ENCODE data around the gene C7orf33. TPM values are rescaled to one million over a fixed set of nuclear protein-coding genes. Genes with fewer than 3 reads are reported as not detected.

C7orf33 gene
- total and polyA plus RNA-seq, 7 experiments from 2014 or later: not detected

GRCh38 chr7:148598351-148598750, 7.8 kb downstream of the C7orf33 start:
- intact Hi-C loops (cut with micrococcal nuclease): no loop called here
- DNase-seq (no peak), ATAC-seq (no peak)
- no peak overlapping the region for H3K4me3 ChIP-seq (ENCODE audit: low read length)
- H3K4me1 ChIP-seq (ENCODE audit: control insufficient read depth in 2 of 2, insufficient read depth in 2 of 2, low read length in 2 of 2): no peaks in the 10 kb centered on the region
- peaks cover 0 to 11% (median 5%) of the 10 kb centered on the region in 11 donors for H3K9me3 Mint-ChIP-seq
- ChIA-PET POLR2A (no interaction called here), CTCF (no interaction called here)
- H3K4me1 Mint-ChIP-seq: peaks cover 0 to 2% (median 0%) of the 10 kb centered on the region in 7 donors
- H3K9me3 ChIP-seq (ENCODE audit: control insufficient read depth in 2 of 3, low read length in 3 of 3): no peaks in the 10 kb centered on the region
- no peak overlapping the region for H3K27ac Mint-ChIP-seq
- no peaks in the 10 kb centered on the region for H3K27me3 ChIP-seq (ENCODE audit: control insufficient read depth in 2 of 2, insufficient read depth in 2 of 2, low read length in 2 of 2)
- no peak overlapping the region for H3K4me3 Mint-ChIP-seq
- peaks cover 0 to 6% (median 2%) of the 10 kb centered on the region in 5 donors for H3K36me3 Mint-ChIP-seq
- peaks cover 0 to 21% (median 6%) of the 10 kb centered on the region in 5 donors for H3K27me3 Mint-ChIP-seq
- no peak overlapping the region for H3K27ac ChIP-seq (ENCODE audit: low read depth, low read length)
- H3K36me3 ChIP-seq (ENCODE audit: control insufficient read depth in 2 of 3, insufficient read depth in 3 of 3, low read length in 3 of 3): no peaks in the 10 kb centered on the region

- peaks cover 3 to 16% (median 4%) of the 10 kb centered on the region in 5 donors for H3K36me3 Mint-ChIP-seq
- no peak overlapping the region for H3K4me3 ChIP-seq (ENCODE audit: low read length)
- DNase-seq (no peak), ATAC-seq (no peak)
- peaks cover 0 to 32% (median 16%) of the 10 kb centered on the region in 7 donors for H3K4me1 Mint-ChIP-seq
- POLR2A ChIA-PET: no interaction called here
- H3K9me3 ChIP-seq (ENCODE audit: control insufficient read depth in 2 of 3, low read length in 3 of 3): peaks cover 0 to 12% (median 0%) of the 10 kb centered on the region in 3 experiments
- CTCF ChIA-PET: interaction anchor here (1.0 kb wide), 1 partner anchor 28 kb away, joined by 3 read pairs; no protein-coding TSS in a partner anchor
- H3K27ac Mint-ChIP-seq: no peak overlapping the region
- no peaks in the 10 kb centered on the region for H3K27me3 ChIP-seq (ENCODE audit: control insufficient read depth in 2 of 2, insufficient read depth in 2 of 2, low read length in 2 of 2)
- intact Hi-C loops (cut with micrococcal nuclease): no loop called here
- peaks cover 0 to 33% (median 6%) of the 10 kb centered on the region in 5 donors for H3K27me3 Mint-ChIP-seq
- H3K9me3 Mint-ChIP-seq: peaks cover 0 to 34% (median 20%) of the 10 kb centered on the region in 11 donors
- H3K4me3 Mint-ChIP-seq: no peak overlapping the region
- peaks cover 0 to 7% of the 10 kb centered on the region in 2 donors for H3K4me1 ChIP-seq (ENCODE audit: control insufficient read depth in 2 of 2, insufficient read depth in 2 of 2, low read length in 2 of 2)
- no peaks in the 10 kb centered on the region for H3K36me3 ChIP-seq (ENCODE audit: control insufficient read depth in 2 of 3, insufficient read depth in 3 of 3, low read length in 3 of 3)
- H3K27ac ChIP-seq (ENCODE audit: low read depth, low read length): no peak overlapping the region
Measured at GRCh38 chr7:148605350-148605749, 14.8 kb downstream of the C7orf33 start.

GRCh38 chr7:148607151-148607661, 16.6 kb downstream of the C7orf33 start:
- Mint-ChIP-seq H3K4me3 (peak overlapping the region in 5 of 10 donors; percentile 1 to 44 (median 9)), H3K9me3 (peaks cover 0 to 34% (median 20%) of the 10 kb centered on the region in 11 donors), H3K36me3 (peaks cover 3 to 16% (median 4%) of the 10 kb centered on the region in 5 donors), H3K27me3 (peaks cover 0 to 40% (median 6%) of the 10 kb centered on the region in 5 donors), H3K27ac (peak overlapping the region in 3 of 9 donors; percentile 22 to 76 (median 34)), H3K4me1 (peaks cover 0 to 32% (median 16%) of the 10 kb centered on the region in 7 donors)
- H3K27me3 ChIP-seq (ENCODE audit: control insufficient read depth in 2 of 2, insufficient read depth in 2 of 2, low read length in 2 of 2): no peaks in the 10 kb centered on the region
- no peak overlapping the region for H3K4me3 ChIP-seq (ENCODE audit: low read length)
- peaks cover 0 to 7% of the 10 kb centered on the region in 2 donors for H3K4me1 ChIP-seq (ENCODE audit: control insufficient read depth in 2 of 2, insufficient read depth in 2 of 2, low read length in 2 of 2)
- DNase-seq: peak in 2 of 9 donors; percentile 4 to 19
- ATAC-seq: no peak
- intact Hi-C loops (cut with micrococcal nuclease): no loop called here
- ChIA-PET POLR2A (no interaction called here), CTCF (no interaction called here)
- H3K9me3 ChIP-seq (ENCODE audit: control insufficient read depth in 2 of 3, low read length in 3 of 3): peaks cover 0 to 12% (median 0%) of the 10 kb centered on the region in 3 experiments
- no peak overlapping the region for H3K27ac ChIP-seq (ENCODE audit: low read depth, low read length)
- H3K36me3 ChIP-seq (ENCODE audit: control insufficient read depth in 2 of 3, insufficient read depth in 3 of 3, low read length in 3 of 3): no peaks in the 10 kb centered on the region

GRCh38 chr7:148609045-148609725, 18.6 kb downstream of the C7orf33 start:
- Histone ChIP-seq H3K36me3 (ENCODE audit: control insufficient read depth in 2 of 3, insufficient read depth in 3 of 3, low read length in 3 of 3) (no peaks in the 10 kb centered on the region), H3K9me3 (ENCODE audit: control insufficient read depth in 2 of 3, low read length in 3 of 3) (peaks cover 0 to 12% (median 0%) of the 10 kb centered on the region in 3 experiments), H3K4me1 (ENCODE audit: control insufficient read depth in 2 of 2, insufficient read depth in 2 of 2, low read length in 2 of 2) (peaks cover 0 to 7% of the 10 kb centered on the region in 2 donors), H3K27me3 (ENCODE audit: control insufficient read depth in 2 of 2, insufficient read depth in 2 of 2, low read length in 2 of 2) (no peaks in the 10 kb centered on the region), H3K4me3 (ENCODE audit: low read length) (no peak overlapping the region), H3K27ac (ENCODE audit: low read depth, low read length) (no peak overlapping the region)
- intact Hi-C loops (cut with micrococcal nuclease): no loop called here
- Mint-ChIP-seq H3K27me3 (peaks cover 0 to 46% (median 4%) of the 10 kb centered on the region in 5 donors), H3K36me3 (peaks cover 0 to 9% (median 4%) of the 10 kb centered on the region in 5 donors), H3K4me1 (peaks cover 0 to 32% (median 16%) of the 10 kb centered on the region in 7 donors), H3K27ac (peak overlapping the region in 1 of 9 donors; percentile 32), H3K4me3 (no peak overlapping the region), H3K9me3 (peaks cover 0 to 25% (median 14%) of the 10 kb centered on the region in 11 donors)
- CTCF ChIA-PET: interaction anchor here (0.7 kb wide), 1 partner anchor 149 kb away, joined by 4 read pairs; no protein-coding TSS in a partner anchor
- no peak for DNase-seq
- ATAC-seq: no peak
- POLR2A ChIA-PET: interaction anchor here (0.6 kb wide), 1 partner anchor 275 kb away, joined by 3 read pairs; no protein-coding TSS in a partner anchor

- POLR2A ChIA-PET: interaction anchor here (0.6 kb wide), 1 partner anchor 186 kb away, joined by 4 read pairs; no protein-coding TSS in a partner anchor
- Mint-ChIP-seq H3K36me3 (peaks cover 0 to 3% (median 0%) of the 10 kb centered on the region in 5 donors), H3K27ac (no peak overlapping the region), H3K27me3 (peaks cover 0 to 40% (median 9%) of the 10 kb centered on the region in 5 donors), H3K9me3 (peaks cover 0 to 5% (median 0%) of the 10 kb centered on the region in 11 donors), H3K4me1 (peaks cover 0 to 19% (median 12%) of the 10 kb centered on the region in 7 donors), H3K4me3 (no peak overlapping the region)
- Histone ChIP-seq H3K4me3 (ENCODE audit: low read length) (no peak overlapping the region), H3K9me3 (ENCODE audit: control insufficient read depth in 2 of 3, low read length in 3 of 3) (no peaks in the 10 kb centered on the region), H3K36me3 (ENCODE audit: control insufficient read depth in 2 of 3, insufficient read depth in 3 of 3, low read length in 3 of 3) (no peaks in the 10 kb centered on the region), H3K27ac (ENCODE audit: low read depth, low read length) (no peak overlapping the region), H3K27me3 (ENCODE audit: control insufficient read depth in 2 of 2, insufficient read depth in 2 of 2, low read length in 2 of 2) (peaks cover 0 to 4% of the 10 kb centered on the region in 2 donors), H3K4me1 (ENCODE audit: control insufficient read depth in 2 of 2, insufficient read depth in 2 of 2, low read length in 2 of 2) (peaks cover 0 to 7% of the 10 kb centered on the region in 2 donors)
- intact Hi-C loops (cut with micrococcal nuclease): loop anchor here in 1 of 2 donors (1.0 kb wide), 1 partner anchor 15 kb away; no protein-coding TSS in a partner anchor
- CTCF ChIA-PET: no interaction called here
- DNase-seq (no peak), ATAC-seq (no peak)
Measured at GRCh38 chr7:148611692-148612091, 21.1 kb downstream of the C7orf33 start.

- Mint-ChIP-seq H3K9me3 (peaks cover 0 to 16% (median 4%) of the 10 kb centered on the region in 11 donors), H3K27me3 (peaks cover 4 to 30% (median 19%) of the 10 kb centered on the region in 5 donors), H3K27ac (no peak overlapping the region), H3K36me3 (peaks cover 0 to 5% (median 3%) of the 10 kb centered on the region in 5 donors), H3K4me1 (peaks cover 0 to 8% (median 2%) of the 10 kb centered on the region in 7 donors), H3K4me3 (no peak overlapping the region)
- H3K4me1 ChIP-seq (ENCODE audit: control insufficient read depth in 2 of 2, insufficient read depth in 2 of 2, low read length in 2 of 2): no peaks in the 10 kb centered on the region
- no peaks in the 10 kb centered on the region for H3K9me3 ChIP-seq (ENCODE audit: control insufficient read depth in 2 of 3, low read length in 3 of 3)
- ATAC-seq (no peak), DNase-seq (no peak)
- intact Hi-C loops (cut with micrococcal nuclease): no loop called here
- H3K4me3 ChIP-seq (ENCODE audit: low read length): no peak overlapping the region
- no peak overlapping the region for H3K27ac ChIP-seq (ENCODE audit: low read depth, low read length)
- no peaks in the 10 kb centered on the region for H3K36me3 ChIP-seq (ENCODE audit: control insufficient read depth in 2 of 3, insufficient read depth in 3 of 3, low read length in 3 of 3)
- H3K27me3 ChIP-seq (ENCODE audit: control insufficient read depth in 2 of 2, insufficient read depth in 2 of 2, low read length in 2 of 2): peaks cover 0 to 4% of the 10 kb centered on the region in 2 donors
- ChIA-PET POLR2A (interaction anchor here (0.6 kb wide), 1 partner anchor 10 kb away, joined by 3 read pairs; no protein-coding TSS in a partner anchor), CTCF (interaction anchor here (1.1 kb wide), 1 partner anchor 18 kb away, joined by 3 read pairs; no protein-coding TSS in a partner anchor)
Measured at GRCh38 chr7:148615085-148615730, 24.6 kb downstream of the C7orf33 start.
